Anterior cingulate cortex (tissue), 58 donors: ENCODE results near the gene BHLHE40.

ENCODE experiments used
- DNase-seq, 58 donors: peaks; one replicate each; lab custom pipeline; 2025; lab: John Stamatoyannopoulos, UW

Gene BHLHE40

DNA sequence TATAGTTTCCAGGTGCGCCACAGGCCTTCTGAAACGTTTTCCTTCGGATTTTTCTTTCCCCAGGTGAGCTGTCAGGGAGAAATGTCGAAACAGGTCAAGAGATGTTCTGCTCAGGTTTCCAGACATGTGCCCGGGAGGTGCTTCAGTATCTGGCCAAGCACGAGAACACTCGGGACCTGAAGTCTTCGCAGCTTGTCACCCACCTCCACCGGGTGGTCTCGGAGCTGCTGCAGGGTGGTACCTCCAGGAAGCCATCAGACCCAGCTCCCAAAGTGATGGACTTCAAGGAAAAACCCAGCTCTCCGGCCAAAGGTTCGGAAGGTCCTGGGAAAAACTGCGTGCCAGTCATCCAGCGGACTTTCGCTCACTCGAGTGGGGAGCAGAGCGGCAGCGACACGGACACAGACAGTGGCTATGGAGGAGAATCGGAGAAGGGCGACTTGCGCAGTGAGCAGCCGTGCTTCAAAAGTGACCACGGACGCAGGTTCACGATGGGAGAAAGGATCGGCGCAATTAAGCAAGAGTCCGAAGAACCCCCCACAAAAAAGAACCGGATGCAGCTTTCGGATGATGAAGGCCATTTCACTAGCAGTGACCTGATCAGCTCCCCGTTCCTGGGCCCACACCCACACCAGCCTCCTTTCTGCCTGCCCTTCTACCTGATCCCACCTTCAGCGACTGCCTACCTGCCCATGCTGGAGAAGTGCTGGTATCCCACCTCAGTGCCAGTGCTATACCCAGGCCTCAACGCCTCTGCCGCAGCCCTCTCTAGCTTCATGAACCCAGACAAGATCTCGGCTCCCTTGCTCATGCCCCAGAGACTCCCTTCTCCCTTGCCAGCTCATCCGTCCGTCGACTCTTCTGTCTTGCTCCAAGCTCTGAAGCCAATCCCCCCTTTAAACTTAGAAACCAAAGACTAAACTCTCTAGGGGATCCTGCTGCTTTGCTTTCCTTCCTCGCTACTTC, 3.8 kb downstream of the BHLHE40 start:
- DNase-seq = peak in 1 of 58 donors; percentile 18

DNA sequence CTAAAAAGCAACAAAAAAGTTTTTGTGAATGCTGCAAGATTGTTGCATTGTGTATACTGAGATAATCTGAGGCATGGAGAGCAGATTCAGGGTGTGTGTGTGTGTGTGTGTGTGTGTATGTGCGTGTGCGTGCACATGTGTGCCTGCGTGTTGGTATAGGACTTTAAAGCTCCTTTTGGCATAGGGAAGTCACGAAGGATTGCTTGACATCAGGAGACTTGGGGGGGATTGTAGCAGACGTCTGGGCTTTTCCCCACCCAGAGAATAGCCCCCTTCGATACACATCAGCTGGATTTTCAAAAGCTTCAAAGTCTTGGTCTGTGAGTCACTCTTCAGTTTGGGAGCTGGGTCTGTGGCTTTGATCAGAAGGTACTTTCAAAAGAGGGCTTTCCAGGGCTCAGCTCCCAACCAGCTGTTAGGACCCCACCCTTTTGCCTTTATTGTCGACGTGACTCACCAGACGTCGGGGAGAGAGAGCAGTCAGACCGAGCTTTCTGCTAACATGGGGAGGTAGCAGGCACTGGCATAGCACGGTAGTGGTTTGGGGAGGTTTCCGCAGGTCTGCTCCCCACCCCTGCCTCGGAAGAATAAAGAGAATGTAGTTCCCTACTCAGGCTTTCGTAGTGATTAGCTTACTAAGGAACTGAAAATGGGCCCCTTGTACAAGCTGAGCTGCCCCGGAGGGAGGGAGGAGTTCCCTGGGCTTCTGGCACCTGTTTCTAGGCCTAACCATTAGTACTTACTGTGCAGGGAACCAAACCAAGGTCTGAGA, 4.7 kb downstream of the BHLHE40 start:
- DNase-seq = peak in 11 of 58 donors; percentile 7 to 60 (median 21)

DNA sequence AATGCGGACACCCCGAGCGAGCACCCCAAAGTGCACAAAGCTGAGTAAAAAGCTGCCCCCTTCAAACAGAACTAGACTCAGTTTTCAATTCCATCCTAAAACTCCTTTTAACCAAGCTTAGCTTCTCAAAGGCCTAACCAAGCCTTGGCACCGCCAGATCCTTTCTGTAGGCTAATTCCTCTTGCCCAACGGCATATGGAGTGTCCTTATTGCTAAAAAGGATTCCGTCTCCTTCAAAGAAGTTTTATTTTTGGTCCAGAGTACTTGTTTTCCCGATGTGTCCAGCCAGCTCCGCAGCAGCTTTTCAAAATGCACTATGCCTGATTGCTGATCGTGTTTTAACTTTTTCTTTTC, 5.3 kb downstream of the BHLHE40 start:
- DNase-seq = peak in 2 of 58 donors; percentile 41 to 60

- peak in 4 of 58 donors; percentile 17 to 63 (median 44) for DNase-seq
Measured at GRCh38 chr3:4985330-4986174, 6.3 kb downstream of the BHLHE40 start.

DNA sequence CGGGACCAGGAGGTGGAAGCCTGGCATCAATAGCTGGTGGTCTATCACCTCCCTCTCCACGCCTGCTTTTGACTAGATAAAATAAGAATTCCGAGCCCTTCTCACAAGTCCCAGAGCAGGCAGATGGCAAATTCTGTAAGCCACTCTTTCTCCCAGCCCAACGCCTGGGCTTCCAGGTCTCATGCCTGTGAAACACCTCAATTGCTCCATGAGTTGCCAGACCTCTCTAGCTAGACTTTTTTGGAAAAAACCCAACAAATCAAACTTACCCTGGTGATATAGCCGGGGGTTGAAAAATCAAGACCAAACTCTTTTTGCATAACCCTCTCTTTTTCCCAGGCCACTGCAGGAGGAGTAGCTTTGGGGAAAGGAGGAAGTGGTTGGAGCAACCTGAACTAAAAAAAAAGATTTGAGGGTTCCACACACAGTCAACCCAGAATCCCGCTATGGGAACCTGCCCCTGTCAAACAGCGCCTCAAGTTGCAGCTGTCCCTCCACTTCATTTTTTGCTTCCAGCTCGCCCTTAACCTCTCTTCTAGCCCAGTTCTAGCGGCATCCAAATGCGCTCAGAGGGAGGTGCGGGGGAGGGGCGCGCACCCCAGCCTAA, 7.0 kb downstream of the BHLHE40 start:
- peak in 3 of 58 donors; percentile 45 to 69 (median 56) for DNase-seq

GRCh38 chr3:4986782-4987537, 7.7 kb downstream of the BHLHE40 start:
- peak in 53 of 58 donors; percentile 32 to 89 (median 68) for DNase-seq

GRCh38 chr3:4987538-4988296, 8.5 kb downstream of the BHLHE40 start:
- no peak for DNase-seq

DNA sequence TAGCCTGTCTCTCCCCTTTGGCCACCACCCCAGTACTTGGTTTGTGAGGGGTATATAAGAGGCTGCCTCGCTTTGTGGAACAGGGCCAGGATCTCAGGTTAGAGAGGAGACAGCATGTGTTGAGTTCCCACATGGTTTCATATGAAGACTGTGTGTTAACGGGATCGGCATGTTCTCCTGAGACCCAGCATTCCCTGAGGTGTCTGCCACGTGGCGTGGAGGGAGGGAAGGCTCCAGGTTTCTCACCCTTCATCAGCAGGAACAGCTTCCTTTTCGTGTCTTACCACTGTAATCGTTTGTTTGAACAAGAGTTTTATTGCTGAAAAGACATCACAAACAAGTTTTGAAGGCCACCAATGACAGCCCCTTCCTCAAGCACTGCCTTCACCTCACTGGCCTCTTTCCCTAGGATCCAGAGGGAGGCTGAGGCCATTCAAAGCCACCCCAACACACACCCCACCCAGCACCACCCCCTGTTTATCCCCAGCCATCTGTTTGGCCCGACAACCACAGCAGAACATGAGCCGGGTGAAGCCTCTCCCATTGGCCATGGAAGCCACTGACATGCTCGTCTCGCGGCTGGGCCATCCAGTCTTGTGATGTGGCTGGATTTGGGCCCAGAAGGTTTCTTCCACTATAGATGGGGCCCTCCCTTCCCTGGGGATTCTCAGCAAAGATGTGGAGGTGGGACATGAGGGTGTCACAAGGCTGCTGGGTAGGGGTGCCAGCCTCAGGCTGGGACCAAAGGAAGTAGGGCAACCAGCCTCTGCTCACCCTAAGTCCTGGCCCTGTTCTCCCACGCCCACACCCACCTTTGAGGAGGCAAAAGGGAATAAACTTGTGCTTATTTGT, 10.0 kb downstream of the BHLHE40 start:
- DNase-seq = peak in 1 of 58 donors; percentile 6

- DNase-seq = no peak
Measured at GRCh38 chr3:4990069-4990468, 10.8 kb downstream of the BHLHE40 start.

DNA sequence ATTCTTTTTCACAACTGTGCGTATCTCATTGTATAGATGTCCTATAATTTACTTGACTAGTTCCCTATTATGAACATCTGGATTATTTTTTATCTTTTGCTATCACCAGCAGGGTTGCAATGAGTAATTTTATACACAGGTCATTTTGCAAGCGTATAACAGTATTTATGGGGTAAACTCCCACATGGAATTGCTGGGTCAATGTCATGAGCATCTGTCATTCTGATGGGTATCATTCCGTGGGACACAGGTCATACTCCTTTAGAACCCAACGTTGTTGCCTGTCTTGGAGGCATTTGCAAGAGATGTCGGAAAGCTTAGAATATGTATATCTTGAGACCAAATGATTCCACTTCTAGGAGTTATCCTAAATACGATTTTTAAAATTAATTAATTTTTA, 12.9 kb downstream of the BHLHE40 start:
- DNase-seq = no peak

GRCh38 chr3:4993276-4994143, 14.3 kb downstream of the BHLHE40 start:
- no peak for DNase-seq

DNA sequence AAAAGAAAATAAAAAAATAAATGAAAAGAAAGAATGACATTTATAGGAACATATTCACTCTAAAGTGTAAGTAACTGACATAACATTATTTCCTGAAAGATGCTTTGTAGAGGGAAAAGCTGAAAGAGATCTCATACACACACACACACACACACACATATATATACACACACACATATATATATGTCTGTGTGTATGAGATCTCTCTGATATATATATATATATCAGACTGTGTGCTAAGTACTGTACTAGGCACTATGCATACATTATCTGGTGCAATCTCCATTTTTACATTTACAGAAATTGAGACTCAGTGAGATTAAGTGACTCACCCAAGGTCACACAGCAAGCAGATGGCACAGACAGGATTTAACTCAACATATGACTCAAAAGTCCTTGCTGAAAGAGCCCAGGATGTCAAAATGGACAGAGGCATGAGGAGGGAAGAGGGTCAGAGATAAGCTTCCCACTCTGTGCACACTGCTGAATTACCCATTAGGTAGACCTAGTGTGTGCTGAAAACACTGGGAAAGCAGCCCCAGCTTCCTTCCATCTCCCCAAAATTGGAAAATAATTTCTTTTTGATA, 15.0 kb downstream of the BHLHE40 start:
- DNase-seq = no peak

DNA sequence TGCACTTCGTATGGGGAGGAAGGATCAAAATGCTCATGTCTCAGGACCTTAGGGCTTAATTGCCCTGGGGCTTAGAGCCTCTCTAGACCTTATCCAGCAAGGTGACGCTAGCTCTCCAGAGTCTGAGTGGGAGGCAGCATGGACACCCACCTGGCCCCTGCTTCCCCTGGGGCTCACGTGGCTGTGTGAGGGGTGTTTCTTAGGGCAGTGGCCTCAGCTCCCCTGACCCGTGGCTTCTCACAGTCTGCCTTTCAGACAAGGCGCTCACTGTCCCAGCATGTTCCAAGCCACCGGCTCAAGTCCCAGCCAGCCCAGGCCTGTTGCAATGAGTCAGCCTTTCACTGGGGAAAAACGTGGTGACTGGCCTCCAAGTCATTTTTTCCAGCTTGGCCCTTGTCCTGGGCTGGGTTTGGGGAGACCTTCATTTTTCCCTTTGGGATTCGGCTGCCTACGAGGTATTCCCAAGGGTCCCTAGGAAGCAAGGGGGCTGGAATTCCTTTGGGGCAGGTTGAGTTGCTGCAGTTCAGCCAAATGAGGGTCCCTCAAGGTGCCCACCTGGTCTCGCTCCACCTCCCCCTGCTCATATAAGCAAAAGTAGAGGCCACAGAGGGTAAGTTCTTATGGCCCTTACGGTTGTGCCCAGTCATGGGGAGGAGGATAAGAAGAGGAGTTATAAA, 15.7 kb downstream of the BHLHE40 start:
- peak in 35 of 58 donors; percentile 16 to 80 (median 47) for DNase-seq

DNA sequence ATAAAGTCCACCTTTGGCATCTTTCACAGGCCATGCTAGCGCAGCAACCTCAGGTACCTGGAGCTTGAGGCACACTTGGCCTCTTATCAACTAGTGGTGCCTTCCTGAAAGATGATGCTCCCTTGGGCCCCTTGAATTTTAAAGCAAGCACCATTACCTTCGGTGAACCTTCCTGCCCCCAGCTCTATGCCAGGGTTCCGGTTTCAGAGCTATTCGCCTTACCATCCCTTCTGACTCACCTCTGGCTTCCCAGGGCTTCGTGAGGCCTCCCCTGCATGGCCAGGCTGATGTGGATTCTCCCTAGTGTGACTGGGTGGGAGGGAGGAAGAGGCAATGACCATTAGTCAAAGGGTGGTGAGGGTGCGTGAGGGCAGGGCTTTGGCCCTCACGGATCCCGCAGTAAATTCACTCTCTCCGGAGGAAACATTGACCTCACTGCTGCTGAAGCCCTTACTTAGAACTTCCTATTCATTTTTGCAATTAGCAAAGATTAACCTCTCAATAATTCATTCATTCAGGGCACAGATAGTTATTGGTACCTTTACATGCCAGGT, 16.3 kb downstream of the BHLHE40 start:
- no peak for DNase-seq

DNA sequence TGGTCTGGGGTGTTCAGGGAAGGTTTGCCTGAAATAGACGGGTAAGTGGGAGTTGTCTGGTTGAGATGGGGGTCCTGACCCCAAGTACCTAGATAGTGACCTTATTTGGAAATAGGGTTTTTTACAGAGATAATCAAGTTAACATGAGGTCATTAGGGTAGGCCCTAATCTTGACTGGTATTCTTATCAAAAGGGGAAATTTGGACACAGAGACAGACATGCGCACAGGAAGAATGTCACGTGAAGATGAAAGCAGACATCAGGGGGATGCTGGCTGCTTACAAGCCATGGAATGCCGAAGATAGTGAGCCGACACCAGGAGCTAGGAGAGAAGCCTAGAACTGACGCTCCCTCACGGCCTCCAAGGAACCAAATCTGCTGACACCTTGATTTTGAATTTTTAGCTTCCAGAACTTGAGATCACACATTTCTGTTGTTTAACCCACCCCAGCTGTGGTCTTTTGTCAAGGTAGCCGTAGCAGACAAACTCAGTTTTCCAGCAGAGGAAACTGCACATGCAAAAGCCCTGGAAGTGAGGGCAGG, 17.1 kb downstream of the BHLHE40 start:
- no peak for DNase-seq
